Measurements from ENCODE around the gene SDHD. TPM values are rescaled to one million over a fixed set of nuclear protein-coding genes. Genes with fewer than 3 reads are reported as not detected.
"Not testable (repeated sequence)": the region's sequence is repeated elsewhere in the genome, so short reads cannot be mapped to it uniquely, and the experiment has no call there.

Gene SDHD
- 100 to 1,000 TPM; 109 to 123 TPM for total RNA-seq

- ChIA-PET POLR2A (interaction anchor here (0.6 kb wide), 1 partner anchor 52 kb away, joined by 6 read pairs; no protein-coding TSS in a partner anchor), CTCF (interaction anchor here (1.3 to 1.4 kb wide), 2 partner anchors 17 to 89 kb away, joined by 3 read pairs; partner anchors contain the start of gene BCO2)
Measured at GRCh38 chr11:112086422-112087191, at the start of gene SDHD, which contains the start of gene TIMM8B. TSS of gene SDHD (plus strand) at chr11:112086873. CDS start at chr11:112086908, 35 bp downstream. TSS of gene TIMM8B (minus strand) at chr11:112086756. CDS start at chr11:112086723, 33 bp downstream.

- CTCF ChIA-PET = interaction anchor here (1.0 kb wide), 1 partner anchor 99 kb away, joined by 5 read pairs; no protein-coding TSS in a partner anchor
- POLR2A ChIA-PET = interaction anchor here (0.6 kb wide), 1 partner anchor 243 kb away, joined by 5 read pairs; no protein-coding TSS in a partner anchor
Measured at GRCh38 chr11:112037527-112037926, 49.1 kb upstream of the SDHD start.

DNA sequence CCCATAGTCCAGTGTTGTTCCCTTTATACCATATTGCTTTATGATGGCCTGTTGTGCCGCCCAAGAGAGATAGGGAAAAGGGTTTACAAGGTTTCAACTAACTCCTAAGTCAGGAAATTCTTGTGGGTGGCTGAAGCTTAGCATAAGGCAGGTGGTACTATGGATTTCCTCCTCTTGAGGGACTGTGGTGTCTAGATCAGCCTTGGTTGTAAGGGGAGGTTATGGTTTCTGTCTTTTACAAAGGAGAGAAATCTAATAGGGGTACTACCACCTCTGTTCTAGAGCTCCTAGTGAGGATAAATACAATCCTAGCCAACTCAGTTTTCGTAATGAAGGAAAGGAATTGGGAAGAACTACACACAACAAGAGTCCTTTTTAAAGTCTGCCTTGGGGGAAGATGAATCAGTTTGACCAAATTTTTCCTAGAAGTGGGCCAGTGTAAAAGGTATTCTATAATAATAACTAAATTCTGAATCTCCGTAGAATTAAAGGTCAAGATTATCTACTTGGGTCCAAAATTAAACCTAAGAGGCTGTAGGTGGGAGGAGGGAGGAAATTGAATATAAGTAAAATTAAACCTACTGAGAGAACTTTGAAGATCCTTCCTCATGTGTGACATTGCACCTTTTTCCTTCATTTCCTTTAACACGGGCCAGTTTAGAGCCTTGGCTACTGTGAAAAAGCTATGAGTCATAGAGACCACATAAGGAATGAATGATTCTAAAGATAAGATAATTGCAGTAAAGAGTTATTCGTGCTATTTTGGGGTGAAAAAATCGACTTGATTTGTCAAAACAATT, 44.3 kb upstream of the SDHD start:
- ChIA-PET POLR2A (no interaction called here), CTCF (interaction anchor here (0.7 kb wide), 1 partner anchor 9 kb away, joined by 3 read pairs; no protein-coding TSS in a partner anchor)

DNA sequence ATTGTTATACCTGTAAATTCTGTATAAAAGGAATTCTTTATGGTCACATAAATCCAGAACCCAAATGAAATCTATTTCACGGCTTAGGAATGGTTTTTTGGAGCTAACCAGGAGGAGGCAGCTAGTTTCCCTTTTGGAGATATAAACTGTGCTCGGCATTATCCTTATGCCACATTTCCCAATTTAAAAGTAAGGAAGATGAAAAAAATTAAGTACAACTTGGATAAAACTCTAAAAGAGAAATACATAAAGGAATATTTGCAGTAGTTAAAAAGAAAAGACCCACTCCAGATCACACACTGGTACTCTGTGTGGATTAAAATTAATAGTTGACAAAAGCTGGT, 43.7 kb upstream of the SDHD start:
- ChIA-PET CTCF (interaction anchor here (0.7 kb wide), 1 partner anchor 10 kb away, joined by 3 read pairs; no protein-coding TSS in a partner anchor), POLR2A (no interaction called here)

GRCh38 chr11:112044961-112045360, 41.7 kb upstream of the SDHD start:
- CTCF ChIA-PET = no interaction called here
- POLR2A ChIA-PET = no interaction called here

DNA sequence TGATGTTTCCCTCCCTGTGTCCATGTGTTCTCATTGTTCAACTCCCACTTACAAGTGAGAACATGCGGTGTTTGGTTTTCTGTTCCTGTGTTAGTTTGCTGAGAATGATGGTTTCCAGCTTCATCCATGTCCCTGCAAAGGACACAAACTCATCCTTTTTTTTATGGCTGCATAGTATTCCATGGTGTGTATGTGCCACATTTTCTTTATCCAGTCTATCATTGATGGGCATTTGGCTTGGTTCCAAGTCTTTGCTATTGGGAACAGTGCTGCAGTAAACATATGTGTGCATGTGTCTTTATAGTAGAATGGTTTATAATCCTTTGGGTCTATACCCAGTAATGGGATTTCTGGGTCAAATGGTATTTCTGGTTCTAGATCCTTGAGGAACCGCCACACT, 40.0 kb upstream of the SDHD start:
- CTCF ChIA-PET = interaction anchor here (0.6 kb wide), 1 partner anchor 20 kb away, joined by 3 read pairs; no protein-coding TSS in a partner anchor
- POLR2A ChIA-PET = not testable (repeated sequence)

- CTCF ChIA-PET = interaction anchor here (0.7 kb wide), 2 partner anchors 40 to 56 kb away, joined by 3 to 4 read pairs; no protein-coding TSS in a partner anchor
- POLR2A ChIA-PET = not testable (repeated sequence)
Measured at GRCh38 chr11:112048256-112048655, 38.4 kb upstream of the SDHD start.

- POLR2A ChIA-PET = no interaction called here
- CTCF ChIA-PET = no interaction called here
Measured at GRCh38 chr11:112049777-112050176, 36.9 kb upstream of the SDHD start.

DNA sequence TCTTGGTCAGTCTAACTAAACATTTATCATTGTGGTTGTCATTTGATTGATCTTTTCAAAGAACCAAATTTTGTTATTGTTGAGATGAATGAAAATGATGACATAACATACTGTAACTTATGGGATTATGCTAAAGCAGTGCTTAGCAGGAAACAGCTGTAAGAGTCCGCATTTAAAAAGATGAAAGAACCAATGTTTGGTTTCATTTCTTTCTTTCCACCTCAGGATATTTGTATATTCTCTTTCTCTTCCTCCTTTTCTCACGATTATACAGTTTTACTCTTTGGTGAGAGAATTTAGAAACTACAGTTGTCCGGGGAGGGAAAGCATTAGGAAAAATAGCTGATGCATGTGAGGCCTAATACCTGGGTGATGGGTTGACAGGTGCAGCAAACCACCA, 36.0 kb upstream of the SDHD start:
- POLR2A ChIA-PET = no interaction called here

DNA sequence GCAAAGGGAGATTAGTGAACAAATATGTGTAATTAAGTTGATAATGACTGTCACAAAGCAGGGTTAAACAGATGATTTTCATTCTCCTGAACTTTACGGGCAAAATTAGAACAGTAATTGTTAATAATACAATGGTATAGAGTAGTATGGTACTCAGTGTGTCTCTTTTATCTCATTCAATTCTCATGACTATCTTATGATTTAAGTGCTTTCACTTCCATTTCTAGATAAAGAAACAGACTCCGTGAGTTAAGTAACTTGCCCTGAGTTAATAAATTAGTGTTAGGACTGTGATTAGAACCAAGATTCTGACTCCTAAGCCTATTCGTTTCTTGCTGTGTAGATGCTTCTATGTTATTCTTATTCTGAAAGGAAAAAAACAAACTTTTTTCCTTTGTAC, 34.9 kb upstream of the SDHD start:
- CTCF ChIA-PET = no interaction called here

More for the DNA sequence above, 36.0 kb upstream of the SDHD start:
- CTCF ChIA-PET = no interaction called here

GRCh38 chr11:112057170-112057569, 29.5 kb upstream of the SDHD start:
- POLR2A ChIA-PET = interaction anchor here (0.6 to 0.8 kb wide), 2 partner anchors 26 to 123 kb away, joined by 3 to 4 read pairs; no protein-coding TSS in a partner anchor

More for the DNA sequence above, 34.9 kb upstream of the SDHD start:
- POLR2A ChIA-PET = no interaction called here

GRCh38 chr11:112058103-112058502, 28.6 kb upstream of the SDHD start:
- ChIA-PET CTCF (no interaction called here), POLR2A (no interaction called here)

More at GRCh38 chr11:112057170-112057569, 29.5 kb upstream of the SDHD start:
- CTCF ChIA-PET = no interaction called here

GRCh38 chr11:112062923-112063322, 23.8 kb upstream of the SDHD start:
- POLR2A ChIA-PET = no interaction called here

DNA sequence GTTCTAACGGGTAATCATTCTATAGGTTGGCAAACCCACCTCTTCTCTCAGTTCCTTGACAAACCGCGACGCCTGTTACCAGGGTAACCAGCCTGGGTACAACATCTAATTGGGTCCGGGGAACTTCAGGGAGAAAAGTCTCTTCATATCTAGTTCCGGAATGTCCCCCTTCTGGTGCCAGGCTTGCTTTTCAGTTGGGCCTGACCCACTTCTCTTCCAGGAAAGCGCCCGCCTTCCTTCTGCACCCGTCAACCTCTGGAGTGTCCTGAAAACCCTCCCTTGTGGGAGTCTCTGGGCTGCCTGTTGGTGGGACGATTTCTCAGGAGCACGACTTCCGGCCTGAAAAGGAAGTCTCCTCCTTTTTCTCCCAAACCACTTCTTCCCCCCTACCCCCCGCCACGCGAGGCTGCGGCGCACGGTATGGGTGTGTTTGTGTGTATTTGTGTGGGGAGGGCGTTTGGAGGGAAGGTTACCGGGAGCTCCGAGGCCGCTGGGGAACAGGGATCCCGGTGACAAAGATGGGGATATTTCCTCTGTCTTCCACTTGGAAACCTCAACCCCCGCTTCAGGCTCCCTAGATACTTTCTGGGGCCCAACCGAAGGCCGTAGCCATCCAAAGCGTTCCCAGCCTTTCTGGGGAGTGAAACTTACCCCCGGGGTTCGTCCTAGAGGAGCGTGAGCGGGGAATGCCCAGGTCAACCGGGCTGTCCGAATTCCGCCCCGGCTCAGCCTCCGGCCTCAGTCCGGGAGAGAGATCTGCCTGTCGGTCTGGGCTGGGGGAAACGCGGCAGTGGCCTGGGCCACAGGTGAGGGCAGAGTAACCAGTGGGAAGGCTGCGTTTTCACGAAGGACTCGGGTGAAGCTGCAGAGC, 12.5 kb upstream of the SDHD start, which contains the start of the genes NKAPD1 and PIH1D2:
Gene NKAPD1, plus strand, starts transcription at position 359 of the 871 bp plus-strand sequence. CDS start 1,276 bp downstream, outside the sequence.
Gene PIH1D2, minus strand, starts transcription at position 77 of the 871 bp plus-strand sequence. CDS start 843 bp downstream, outside the sequence.
- POLR2A ChIA-PET = interaction anchor here (0.6 kb wide), 1 partner anchor 144 kb away, joined by 3 read pairs; no protein-coding TSS in a partner anchor
- CTCF ChIA-PET = interaction anchor here (0.6 kb wide), 1 partner anchor 72 kb away, joined by 3 read pairs; no protein-coding TSS in a partner anchor

More at GRCh38 chr11:112062923-112063322, 23.8 kb upstream of the SDHD start:
- CTCF ChIA-PET = no interaction called here

GRCh38 chr11:112082729-112083128, 3.9 kb upstream of the SDHD start:
- ChIA-PET CTCF (interaction anchor here (1.0 kb wide), 1 partner anchor 20 kb away, joined by 3 read pairs; no protein-coding TSS in a partner anchor), POLR2A (interaction anchor here (0.8 kb wide), 1 partner anchor 26 kb away, joined by 3 read pairs; no protein-coding TSS in a partner anchor)

- POLR2A ChIA-PET = no interaction called here
- CTCF ChIA-PET = interaction anchor here (1.3 to 1.4 kb wide), 2 partner anchors 17 to 90 kb away, joined by 3 read pairs; partner anchors contain the start of gene BCO2
Measured at GRCh38 chr11:112085822-112086421, 751 bp upstream of the SDHD start.

DNA sequence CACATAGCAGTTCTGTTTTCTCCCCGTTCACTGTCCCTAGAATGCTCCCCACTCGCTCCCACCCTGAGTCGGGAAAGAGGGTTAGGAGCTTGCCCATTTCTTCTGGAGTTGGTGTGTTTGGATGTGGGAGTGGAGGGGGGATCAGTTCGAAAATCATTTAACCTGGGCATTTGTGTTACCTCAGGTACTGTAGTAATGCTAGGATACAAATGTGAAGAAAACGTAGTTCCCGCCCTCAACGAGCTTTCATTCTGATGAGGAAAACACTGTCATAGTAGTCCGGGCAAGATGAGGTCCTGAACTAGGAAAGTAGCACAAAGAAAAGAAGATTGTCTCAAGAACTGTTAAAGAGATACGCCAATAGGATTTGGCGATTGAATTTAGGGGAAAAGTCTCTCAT, 539 bp downstream of the SDHD start:
- CTCF ChIA-PET = interaction anchor here (1.3 to 1.7 kb wide), 3 partner anchors 18 to 193 kb away, joined by 3 to 4 read pairs (median 3); partner anchors contain the start of gene BCO2
- POLR2A ChIA-PET = interaction anchor here (0.6 kb wide), 1 partner anchor 51 kb away, joined by 6 read pairs; no protein-coding TSS in a partner anchor

- POLR2A ChIA-PET, CTCF ChIA-PET: not testable (repeated sequence)
Measured at GRCh38 chr11:112095302-112095701, 8.6 kb downstream of the SDHD start.
